Hematopoietic multipotent progenitor cell treated with erythropoietin and hydrocortisone succinate and interleukin-3 and kit ligand, for 4 days (in vitro differentiated cells): ENCODE measurements around the gene TADA2A.

Experiments used
- DNase-seq: peaks from one replicate; pipeline ENCODE4 v3.0.0-alpha.2; 2015

The TADA2A gene

DNA sequence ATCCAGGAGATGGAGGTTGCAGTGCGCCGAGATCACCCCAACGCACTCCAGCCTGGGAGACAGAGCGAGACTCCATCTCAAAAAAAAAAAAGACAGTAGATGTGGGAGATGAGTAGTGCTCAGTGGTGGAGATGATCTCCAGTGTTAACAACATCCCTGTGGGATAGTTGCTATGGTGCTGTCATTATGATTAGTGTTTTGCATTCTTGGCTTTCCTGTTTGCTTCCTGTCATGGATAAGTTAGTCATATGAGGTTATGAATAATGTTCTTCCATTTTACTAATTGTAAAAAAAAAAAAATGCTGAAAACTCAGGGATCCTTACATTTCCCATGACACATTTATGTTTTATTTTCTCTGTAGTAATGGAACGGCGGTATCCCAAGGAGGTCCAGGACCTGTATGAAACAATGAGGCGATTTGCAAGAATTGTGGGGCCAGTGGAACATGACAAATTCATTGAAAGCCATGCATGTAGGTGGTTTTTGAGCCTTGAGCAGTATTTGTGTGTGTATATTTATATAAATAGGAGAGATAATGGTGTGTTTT lies 58.5 kb downstream of the TADA2A start:
- DNase-seq: no peak

DNA sequence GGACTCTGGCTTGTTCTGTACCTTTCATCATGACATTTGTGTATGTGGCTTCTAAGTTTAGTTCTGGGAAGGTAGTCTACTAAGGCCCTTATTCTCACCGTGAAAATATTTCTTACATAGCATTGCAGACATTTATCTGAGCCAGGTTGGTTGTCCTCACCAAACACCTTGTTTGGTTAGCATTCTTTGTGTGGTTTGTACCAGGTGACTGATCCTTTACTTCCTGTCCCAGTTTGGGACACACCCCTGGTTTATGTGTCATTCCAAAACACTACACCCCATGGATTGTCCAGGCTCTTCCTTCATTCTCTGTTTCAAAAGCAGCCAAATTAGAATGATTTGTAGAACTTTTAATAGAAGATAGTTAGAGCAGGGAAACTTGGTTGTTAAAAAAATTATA lies 59.8 kb downstream of the TADA2A start:
- DNase-seq: no peak

DNA sequence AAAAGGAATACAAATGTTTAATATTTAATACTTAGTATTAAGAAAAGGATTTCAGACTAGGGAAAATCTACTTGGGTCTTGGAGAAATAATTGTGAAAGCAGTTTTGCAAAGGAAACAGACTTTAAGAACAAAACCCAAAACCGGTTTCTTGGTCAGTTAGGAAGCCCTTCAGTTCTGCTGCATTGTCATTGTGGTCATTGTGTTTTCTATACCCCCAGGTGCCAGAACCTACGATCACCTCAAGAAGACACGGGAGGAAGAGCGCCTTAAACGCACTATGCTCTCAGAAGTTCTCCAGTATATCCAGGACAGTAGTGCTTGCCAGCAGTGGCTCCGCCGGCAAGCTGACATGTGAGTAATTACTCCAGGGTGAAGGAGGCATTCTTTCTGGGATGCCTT lies 63.5 kb downstream of the TADA2A start:
- DNase-seq: peak; percentile 21

DNA sequence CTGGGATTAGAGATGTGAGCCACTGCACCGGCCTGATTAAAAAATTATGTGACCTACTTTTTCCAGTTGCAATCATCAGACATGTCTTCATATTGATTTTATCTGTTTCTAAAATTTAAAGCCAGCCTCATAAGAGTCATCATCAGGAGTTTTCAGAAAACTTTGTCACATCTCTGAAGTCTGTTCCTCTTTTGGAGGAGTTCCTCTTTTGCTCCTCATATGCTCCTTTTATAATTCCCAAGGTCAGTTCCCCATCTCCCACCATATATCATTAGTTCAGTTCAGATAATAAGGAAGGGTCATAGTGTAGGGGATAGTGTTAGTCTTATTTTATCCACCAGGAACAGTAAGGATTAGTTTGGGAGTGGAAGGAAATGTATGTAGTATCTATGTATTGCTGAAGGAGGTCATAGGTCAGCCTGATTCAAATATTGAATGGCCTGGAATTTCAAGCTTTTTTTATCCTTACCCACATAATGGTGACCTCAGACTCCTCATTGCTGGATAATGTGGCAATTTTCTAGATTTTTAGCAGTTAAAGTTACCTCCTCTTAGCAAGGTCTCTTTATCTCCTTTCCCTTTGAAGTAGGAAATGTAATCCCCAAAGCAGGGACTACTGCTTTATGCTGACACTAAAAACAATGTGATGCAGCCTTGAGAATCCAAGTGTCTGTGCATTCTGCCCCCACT lies 69.2 kb downstream of the TADA2A start:
- DNase-seq: peak; percentile 52

DNA sequence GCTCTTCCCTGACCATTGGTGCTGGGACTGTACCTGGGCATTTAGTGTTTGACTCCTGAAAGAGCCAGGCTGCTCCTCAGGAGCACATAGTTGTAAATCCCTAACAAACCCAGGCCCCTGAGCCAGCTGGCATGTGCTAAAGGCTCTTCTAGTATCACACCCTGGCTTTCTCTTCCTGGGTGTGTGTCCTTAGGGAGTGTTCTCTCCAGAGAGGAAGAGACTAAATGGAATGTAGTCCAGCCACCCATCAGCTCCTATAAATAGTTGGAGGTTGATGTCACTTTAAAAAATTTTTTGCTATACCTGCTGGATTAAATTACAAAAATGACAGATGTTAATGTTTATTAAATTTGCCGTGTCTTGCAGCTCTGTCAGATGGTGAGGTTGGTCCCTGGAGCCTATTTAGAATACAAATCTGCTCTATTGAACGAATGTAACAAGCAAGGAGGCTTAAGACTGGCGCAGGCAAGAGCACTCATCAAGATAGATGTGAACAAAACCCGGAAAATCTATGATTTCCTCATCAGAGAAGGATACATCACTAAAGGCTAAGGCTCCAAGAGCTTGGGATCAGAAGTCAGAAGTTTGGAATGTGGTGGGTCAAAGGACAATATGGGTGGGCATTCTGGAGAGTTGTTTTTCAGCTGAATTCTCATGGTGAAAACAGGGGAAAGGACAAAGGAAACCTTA lies 69.9 kb downstream of the TADA2A start:
- no peak for DNase-seq

DNA sequence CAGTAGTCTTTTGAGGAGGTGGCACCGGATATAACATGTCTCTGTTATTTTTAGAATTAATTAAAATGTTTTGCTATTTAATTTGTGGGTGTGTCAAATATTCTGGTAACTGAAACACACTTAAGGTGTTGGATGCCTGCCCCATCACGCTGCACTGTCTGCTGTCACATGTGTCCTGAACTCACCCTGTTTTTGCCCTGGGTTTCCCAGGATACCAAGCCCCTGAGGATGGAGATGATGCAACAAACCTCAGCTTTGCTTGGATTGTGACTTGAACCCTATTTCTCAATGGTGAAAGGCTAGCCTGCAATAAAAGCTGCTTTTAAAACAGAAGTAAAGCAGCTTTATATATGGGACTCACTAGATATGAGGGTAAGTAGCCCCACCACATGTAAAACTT lies 71.5 kb downstream of the TADA2A start:
- no peak for DNase-seq

DNA sequence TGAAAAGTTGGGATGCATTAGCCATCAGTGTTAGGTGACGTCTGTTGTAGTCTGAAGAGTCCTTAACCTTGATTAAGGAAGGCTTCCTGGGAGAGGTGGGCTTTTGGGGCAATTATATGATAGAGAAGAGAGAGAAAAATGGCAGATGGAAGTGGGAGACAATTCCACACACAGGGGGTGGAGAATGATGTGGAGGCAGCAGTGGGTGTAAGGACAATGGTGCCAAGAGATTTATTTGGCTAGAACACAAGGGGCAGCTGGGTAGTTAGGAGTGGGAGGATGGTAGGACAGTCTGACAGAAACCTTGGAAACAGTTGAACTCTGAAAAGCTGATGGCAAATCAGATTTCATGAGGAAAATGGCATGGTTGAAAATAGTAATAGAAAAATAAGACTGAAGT lies 72.3 kb downstream of the TADA2A start:
- DNase-seq: no peak

DNA sequence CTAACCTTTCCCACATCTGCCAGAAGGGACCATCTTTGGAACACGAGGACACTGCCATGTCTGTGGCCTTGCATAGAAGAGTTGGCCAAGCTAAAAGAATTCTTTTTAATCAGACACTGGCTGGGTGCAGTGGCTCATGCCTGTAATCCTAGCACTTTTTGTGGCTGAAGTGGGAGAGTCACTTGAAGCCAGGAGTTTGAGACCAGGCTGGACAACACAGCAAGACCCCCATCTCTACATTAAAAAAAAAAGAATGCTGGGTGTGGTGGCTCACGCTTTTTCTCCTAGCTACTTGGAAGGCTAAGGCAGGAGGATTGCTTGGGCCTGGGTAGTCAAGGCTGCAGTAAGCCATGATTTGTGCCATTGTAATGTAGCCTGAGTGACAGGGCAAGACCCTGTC lies 73.7 kb downstream of the TADA2A start:
- no peak for DNase-seq

DNA sequence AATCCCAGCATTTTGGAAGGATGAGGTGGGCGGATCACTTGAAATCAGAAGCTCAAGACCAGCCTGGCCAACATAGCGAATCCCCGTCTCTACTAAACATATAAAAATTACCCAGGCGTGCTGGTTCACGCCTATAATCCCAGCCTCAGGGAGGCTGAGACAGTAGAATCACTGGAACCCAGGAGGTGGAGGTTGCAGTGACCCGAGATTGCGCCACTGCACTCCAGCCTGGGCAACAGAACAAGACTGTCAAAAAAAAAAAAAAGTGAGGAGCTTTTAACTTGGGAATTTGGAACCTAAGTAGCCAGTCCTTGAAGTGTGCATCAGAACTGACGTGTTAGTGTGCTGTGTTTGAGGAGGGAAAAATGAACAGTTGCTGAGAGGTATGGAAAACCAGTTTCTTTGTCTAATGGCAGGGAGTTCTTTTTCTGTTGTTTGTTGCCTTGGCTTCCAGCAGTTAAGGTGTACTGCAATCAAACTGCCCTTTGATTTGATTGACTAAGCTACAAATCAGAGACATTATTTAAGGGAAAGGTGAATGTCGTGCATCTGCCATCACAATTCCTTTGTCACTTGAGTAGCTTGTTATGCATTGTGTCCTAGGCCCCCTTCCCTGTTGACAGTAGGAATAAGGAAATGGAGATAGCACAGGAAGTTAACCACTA lies 74.4 kb downstream of the TADA2A start:
- DNase-seq: no peak

DNA sequence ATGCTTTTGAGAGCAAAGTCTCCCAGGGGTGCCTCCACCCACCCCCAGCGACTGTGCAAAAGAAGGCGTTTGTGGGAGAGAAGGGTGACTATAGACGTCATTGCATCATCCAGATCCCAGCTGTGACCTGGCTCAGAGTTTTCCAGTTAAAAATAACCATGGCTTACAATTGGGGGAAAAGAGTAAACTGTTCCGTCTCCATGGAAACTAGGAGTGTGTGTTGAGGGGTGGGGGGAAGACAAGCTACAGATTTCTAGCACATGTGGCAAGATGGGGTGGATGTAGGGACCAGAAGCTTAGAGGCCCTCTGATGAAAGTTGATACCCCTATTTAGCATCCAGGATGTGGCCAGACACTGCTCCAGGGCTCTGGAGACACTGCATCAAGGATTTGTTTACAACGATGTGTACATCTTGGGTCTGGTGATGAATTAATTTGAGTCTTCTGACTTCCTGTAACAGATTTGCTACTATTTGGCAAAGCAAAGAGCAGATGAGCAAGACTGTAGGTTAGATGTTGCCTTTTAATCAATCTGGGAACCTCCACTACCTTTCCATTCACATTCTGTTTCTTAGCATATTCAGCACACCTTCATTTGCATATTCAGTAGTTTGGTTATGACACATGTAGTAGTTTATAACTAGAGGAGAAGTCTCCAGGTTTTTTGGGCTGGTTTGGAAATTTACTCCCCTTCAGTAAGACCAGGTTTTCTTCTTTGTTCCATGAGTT lies 76.8 kb downstream of the TADA2A start:
- no peak for DNase-seq

DNA sequence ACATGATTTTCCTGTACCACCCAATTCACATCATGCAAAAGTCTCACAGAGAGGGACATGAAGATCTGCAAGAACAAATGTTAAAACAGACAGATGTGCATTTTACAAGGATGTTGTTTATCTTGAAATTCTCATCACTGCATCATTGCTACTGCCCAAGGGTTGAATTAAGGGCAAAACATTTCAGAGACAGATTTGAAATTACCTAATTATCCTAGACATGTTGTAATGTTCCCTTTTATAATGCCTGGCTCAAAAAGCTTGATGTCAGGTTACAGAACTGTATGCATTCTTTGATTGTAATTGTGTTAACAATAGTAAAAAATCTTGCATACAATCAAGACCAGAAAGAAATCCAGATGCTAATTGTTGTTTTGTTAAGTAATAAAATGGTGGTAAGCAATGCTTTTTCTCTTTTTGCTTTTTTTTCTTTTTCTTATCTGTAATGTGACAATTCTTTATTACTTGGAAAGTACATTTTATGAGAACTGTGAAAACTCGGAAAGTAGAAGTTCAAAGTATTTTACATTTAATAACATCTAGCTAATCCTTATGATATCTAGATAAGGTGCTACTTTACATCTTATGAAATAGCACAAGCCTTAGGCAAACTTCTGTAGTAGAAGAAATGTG lies 79.4 kb downstream of the TADA2A start:
- DNase-seq: no peak

DNA sequence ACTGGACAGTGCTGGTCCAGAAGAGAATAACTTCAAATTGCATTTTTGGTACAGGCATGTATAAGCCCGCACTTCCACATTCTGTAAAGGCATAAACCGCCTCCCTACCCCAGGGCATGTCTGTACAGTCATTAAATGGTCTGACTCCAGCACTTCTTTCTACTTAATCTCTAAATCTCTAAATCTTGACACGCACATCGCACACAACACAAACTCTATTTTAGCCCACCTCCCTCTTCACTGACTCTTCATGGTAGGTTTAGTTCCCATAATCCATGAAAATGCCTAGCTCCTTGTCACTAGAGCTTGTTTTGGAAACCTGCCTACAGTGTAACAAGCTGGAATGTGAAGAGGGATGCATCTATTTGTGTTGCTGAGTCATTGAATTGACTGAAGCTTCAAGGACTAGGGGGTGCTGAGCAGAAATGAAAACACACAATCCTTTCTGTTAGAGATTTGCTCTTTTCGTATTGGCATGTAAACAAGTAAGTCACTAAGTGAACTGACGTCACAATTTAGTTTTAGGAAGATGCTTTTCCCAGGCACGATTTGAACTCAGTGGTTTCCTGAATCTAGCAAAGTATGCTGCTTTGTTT lies 81.4 kb downstream of the TADA2A start:
- peak; percentile 76 for DNase-seq

DNA sequence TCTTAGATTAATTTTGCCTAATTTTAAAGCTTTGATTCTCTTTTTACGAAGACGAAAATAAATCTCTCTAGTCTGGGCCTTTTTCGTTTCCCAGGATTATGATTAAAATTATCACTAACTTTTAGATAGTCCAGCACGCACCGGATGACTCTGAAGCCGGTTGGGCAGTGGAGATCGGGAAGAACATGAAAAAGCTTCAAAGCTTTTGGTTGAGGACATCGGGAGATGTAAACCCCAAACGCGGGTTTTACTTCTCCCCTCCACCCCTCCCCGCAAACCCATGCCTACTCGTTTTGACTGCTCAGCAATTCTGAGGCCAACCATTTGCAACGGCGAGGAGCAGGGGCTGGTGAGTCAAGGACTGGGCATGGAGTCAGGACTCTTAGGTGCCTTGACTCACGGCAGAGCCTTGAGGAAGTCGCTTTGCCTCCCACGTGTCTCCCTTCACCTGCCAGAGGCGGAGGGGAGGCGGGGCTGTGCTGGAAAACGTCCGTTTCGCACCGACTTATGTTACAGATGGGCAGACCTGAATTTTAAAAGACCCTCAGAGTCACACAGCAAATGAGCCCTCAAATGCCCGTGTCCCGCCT lies 82.0 kb downstream of the TADA2A start:
- DNase-seq: peak; percentile 58

DNA sequence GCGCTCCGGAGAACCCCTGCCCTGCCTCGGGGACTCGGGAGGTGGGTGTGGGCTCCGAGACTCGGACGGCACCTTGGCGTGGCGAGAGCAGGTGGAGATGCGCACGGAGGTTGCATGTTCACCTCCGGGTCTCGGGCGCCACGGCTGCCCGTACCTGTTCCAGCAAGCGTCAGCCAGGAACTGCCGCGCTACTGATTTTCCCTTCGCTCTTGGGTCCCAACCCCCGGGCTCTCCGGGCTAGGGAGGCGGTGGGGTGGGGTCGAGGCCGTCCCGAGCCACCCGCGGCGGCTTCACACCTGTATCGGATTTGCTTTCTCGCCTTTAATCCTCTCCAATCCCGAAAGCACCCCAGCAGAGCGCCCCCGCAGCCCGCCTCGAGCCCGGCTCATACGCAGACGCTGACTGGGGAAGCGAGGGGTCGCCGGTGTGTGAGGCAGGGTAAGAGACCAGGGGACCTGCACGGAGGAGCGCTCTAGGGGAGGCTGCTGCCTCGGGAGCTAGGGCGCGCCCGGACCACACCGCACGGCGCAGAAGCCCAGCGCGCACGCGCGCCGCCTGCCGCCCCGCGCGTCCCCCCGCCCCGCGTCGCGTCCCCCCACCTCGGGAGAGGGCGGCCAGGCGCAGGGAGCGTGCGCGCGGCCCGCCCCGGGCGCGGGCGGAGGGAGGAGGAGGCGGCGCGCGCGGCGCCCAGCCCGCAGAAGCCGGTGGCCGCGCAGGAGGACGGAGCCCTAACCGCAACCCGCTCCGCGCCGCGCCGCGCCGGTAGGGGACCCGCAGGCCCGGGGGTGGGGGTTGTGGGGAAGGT lies 82.7 kb downstream of the TADA2A start, which contains the start of gene DUSP14:
Gene DUSP14, plus strand, starts transcription at position 695 of the 805 bp plus-strand sequence. CDS start 22,382 bp downstream, outside the sequence.
- DNase-seq: peak; percentile 92

DNA sequence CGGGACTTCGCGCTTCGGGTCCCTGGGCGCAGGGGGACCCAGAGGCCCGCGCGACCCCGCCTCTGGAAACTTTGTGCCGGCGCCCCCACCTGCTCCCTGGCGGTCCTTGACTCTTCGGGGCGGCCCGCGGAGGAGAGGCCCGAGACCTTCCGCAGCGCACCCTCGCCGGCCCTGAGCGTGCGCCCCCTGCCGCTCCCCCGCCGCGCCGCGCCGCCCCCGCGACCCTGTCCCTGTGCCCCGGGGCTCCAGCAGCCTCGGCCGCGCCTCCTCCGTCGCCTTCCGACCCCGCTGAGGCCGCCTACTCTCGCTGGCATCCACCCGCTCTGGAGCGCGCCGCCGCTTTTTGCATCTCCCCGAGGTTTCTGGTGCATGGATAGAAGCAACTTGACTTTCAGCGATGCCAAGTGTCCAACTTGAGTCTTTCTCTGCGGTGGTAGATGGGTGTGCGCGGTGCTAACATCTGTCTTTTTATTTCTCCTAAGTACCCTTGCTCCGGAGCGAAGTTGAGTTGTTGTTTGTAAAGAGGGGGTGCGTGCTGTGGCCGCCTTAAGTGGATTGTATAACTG lies 83.4 kb downstream of the TADA2A start:
- peak; percentile 89 for DNase-seq

DNA sequence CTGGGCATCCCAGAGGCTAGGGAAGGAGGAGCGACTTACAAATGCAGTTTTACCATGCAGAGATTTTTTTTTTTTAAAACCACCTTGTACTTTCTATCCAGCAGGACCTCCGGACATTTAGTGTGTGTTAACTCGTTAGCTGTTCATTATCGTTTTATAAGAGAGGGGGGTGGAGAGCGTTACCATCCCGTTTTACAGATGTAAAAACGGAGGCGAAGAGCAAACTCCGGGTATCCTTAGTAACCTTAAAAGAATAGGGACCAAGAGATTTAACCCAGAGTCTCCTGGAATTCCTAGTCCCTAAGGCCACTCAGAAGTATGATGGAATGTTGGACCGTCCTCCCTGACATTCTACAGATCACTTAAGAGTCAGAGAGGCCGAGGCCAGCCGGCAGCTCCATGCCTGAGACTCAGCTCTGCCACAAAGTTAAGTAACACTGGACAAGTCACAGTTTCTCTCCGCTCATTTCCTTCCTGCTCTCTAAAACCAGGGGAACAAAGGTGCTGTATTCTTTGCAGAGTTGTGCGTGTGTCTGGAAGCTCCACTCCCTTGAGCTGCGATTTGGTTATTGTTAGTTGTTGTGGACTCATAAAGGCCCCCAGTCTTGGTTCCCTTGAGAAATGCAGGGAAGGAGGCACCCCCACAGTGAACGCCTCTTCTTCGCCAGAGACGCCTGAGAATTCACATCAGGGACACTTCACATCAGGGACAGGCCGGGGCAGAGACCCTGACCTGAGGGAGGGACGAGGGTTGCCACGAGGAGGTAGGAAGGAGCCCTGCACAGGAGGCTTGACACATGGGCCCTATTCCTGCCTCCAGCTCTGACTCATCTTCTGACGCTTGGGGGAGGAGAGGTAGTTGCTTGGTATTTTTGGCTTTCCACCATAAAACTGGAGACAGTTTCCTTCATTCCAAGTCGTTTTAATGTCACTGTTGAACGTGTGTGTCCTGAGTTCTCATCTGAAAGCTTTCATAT lies 84.2 kb downstream of the TADA2A start:
- peak; percentile 62 for DNase-seq

DNA sequence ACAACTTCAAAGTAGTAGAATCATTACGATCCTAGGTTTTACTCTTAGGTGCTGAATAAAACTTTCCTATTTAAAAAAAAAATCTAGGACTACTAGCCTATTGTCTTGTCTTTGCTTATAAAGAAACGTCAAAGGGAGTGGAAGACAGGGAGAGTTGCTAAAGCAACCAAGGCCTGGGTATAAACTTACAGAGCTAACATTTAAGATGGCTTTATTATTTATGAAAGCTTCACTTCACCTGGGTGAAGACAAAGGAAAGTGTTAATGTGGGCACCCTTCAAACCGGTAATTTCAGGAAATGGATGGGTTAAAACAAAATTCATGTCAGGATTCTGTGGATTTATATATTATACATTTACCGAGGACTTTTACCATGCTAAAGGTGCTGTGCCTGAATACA lies 85.5 kb downstream of the TADA2A start:
- no peak for DNase-seq

DNA sequence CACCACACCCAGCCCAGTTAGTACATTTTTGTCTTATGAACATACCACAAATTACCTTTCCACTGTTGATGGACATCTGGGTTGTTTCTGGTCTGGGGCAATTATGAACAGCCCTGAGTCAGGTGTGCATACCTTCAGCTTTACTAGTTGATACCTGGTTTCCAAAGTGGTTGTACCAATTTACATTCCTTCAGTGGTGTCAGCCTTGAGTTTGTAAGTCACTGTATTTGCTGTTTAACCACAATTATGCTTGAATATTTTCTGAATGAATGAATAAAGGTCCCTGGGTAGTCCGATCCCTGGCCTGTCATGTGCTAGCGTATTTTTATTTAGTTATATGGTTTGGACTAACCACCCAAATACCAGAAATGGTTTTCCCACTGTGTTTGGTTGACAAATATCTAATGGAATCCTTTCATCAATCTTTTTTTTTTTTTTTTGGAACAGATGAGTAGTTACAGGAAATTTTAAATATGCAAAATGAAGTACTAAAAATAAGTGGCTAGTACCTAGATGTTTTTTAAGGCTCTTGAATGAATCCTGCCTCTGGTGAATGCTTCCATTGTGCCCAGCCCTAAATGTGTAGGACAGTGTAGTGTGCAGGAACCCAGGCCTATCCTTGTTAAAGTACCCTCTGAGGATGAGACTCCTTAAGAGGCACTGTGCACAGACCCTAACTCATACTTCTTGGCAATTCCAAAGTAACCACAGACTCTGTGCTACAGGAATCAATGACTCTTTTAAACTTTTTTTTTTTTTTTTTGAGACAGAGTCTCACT lies 86.8 kb downstream of the TADA2A start:
- no peak for DNase-seq
